ENCODE results near the gene LTB. TPM values are rescaled to one million over a fixed set of nuclear protein-coding genes. Genes with fewer than 3 reads are reported as not detected.

The LTB gene
- total and polyA plus RNA-seq, 9 of the 15 experiments (the other 6 are each of a cell fraction or from before 2014, with no cell fraction given): 0.07 to 0.51 TPM; not detected in 7

GRCh38 chr6:31547727-31548543 is 34.3 kb downstream of the LTB start:
- WGBS (ENCODE audit: insufficient coverage, low coverage, missing lambda C conversion rate): 14% methylated on average over 24 of the region's 24 CpGs
- POLR2A ChIA-PET: interaction anchor here (0.5 to 5.7 kb wide), 24 partner anchors 9 to 288 kb away, joined by 3 to 38 read pairs (median 4); partner anchors contain the start of genes APOM, BAG6 and GPANK1
- H3K79me2 ChIP-seq (ENCODE audit: control insufficient read depth, insufficient read depth, low read length): peaks cover 29% of the 10 kb centered on the region
- H3K4me2 ChIP-seq (ENCODE audit: insufficient read depth, low read length): peak overlapping the region; percentile 96
- H3K9me1 ChIP-seq (ENCODE audit: control insufficient read depth, insufficient read depth, low read length): no peaks in the 10 kb centered on the region
- H3K27me3 ChIP-seq (ENCODE audit: control insufficient read depth in 2 of 2, insufficient read depth in 2 of 2, low read length in 2 of 2): no peaks in the 10 kb centered on the region
- H3K27ac ChIP-seq (ENCODE audit: extremely low read depth, low read depth, low read length): peak overlapping the region; percentile 81
- CTCF ChIA-PET (ENCODE audit: low intra/inter-chr PET ratio): interaction anchor here (0.5 to 2.3 kb wide), 7 partner anchors 32 to 1039 kb away, joined by 3 to 78 read pairs (median 3); no protein-coding TSS in a partner anchor
- H3K36me3 ChIP-seq (ENCODE audit: control insufficient read depth, insufficient read depth, low read length): peaks cover 35% of the 10 kb centered on the region
- H3K9me3 ChIP-seq (replicated peaks; ENCODE audit: control insufficient read depth, insufficient read depth, low read depth, low read length): no peaks in the 10 kb centered on the region
- H4K20me1 ChIP-seq (replicated peaks; ENCODE audit: control insufficient read depth, insufficient read depth, low read length): no peaks in the 10 kb centered on the region
- BruUV-seq (replicated peaks): TSS peak; percentile 59
- H3K4me3 ChIP-seq: peak overlapping the region; percentile 52
- peaks cover 10 to 13% of the 10 kb centered on the region in 2 experiments; a peak in 4 of 5 replicates for H3K4me1 ChIP-seq (replicated peaks in 1 of 2; ENCODE audit: control insufficient read depth in 2 of 2, insufficient read depth in 2 of 2, low read length in 2 of 2)
- no peak for FAIRE-seq
- intact Hi-C loops (cut with micrococcal nuclease) (loop anchor here (1.0 to 10.0 kb wide), 7 partner anchors 33 to 314 kb away; partner anchors contain the start of genes GPANK1, HSPA1B, LY6G5C and NEU1), in situ Hi-C loops (cut with MboI) (loop anchor here (5.0 to 25.0 kb wide), 3 partner anchors 49 to 1414 kb away; partner anchors contain the start of genes BRD2, C6orf47, GPANK1 and HLA-DMA)
- DNase-seq (ENCODE audit: extremely low read depth in 1 of 4, low spot score in 3 of 4): peak in 3 of 4 experiments; percentile 33 to 51 (median 45)
- peak; percentile 33 for ATAC-seq
- peak overlapping the region; percentile 76 for H2AFZ ChIP-seq (ENCODE audit: low read depth, low read length)
- H3K9ac ChIP-seq (ENCODE audit: insufficient read depth in 1 of 2, low read depth in 2 of 2, low read length in 2 of 2): peak overlapping the region; percentile 91 to 96
- TF ChIP-seq SMARCA4 (IDR thresholded peaks at IDR 0.05) (no peak; the same call in 1 of the 2 replicates), EP300 (IDR thresholded peaks at IDR 0.05; ENCODE audit: low read length) (0 out of 2 replicates have a peak, but pooled peaks have one; percentile 9), ZNF592 (IDR thresholded peaks at IDR 0.05) (peak; percentile 87), TCF7L2 (IDR thresholded peaks at IDR 0.05; ENCODE audit: low read depth, low read length) (no peak), WHSC1 (IDR thresholded peaks at IDR 0.05; ENCODE audit: low read length) (no peak), CEBPB (tag; IDR thresholded peaks at IDR 0.05) (0 out of 2 replicates have a peak, but pooled peaks have one; percentile 28), CCNT2 (IDR thresholded peaks at IDR 0.05; ENCODE audit: borderline replicate concordance, extremely low read depth, insufficient read length, low read depth, low read length) (no peak), FOSL1 (tag; conservative IDR thresholded peaks at IDR 0.05) (peak; percentile 51; the same call in 1 of the 2 replicates), MITF (IDR thresholded peaks at IDR 0.05) (no peak), ZNF143 (CRISPR knock-in tag; IDR thresholded peaks at IDR 0.05) (0 out of 2 replicates have a peak, but pooled peaks have one; percentile 36), SIN3A (IDR thresholded peaks at IDR 0.05; ENCODE audit: borderline replicate concordance in 2 of 2, control insufficient read depth in 1 of 2, low read depth in 2 of 2, low read length in 2 of 2) (peak in 1 of 2 experiments; percentile 33; a peak in 2 of 4 replicates), CREB5 (CRISPR knock-in tag; IDR thresholded peaks at IDR 0.05) (no peak)

Measured in K562 (cell line).